ENCODE results near the gene ZBTB9.

Gene ZBTB9

DNA sequence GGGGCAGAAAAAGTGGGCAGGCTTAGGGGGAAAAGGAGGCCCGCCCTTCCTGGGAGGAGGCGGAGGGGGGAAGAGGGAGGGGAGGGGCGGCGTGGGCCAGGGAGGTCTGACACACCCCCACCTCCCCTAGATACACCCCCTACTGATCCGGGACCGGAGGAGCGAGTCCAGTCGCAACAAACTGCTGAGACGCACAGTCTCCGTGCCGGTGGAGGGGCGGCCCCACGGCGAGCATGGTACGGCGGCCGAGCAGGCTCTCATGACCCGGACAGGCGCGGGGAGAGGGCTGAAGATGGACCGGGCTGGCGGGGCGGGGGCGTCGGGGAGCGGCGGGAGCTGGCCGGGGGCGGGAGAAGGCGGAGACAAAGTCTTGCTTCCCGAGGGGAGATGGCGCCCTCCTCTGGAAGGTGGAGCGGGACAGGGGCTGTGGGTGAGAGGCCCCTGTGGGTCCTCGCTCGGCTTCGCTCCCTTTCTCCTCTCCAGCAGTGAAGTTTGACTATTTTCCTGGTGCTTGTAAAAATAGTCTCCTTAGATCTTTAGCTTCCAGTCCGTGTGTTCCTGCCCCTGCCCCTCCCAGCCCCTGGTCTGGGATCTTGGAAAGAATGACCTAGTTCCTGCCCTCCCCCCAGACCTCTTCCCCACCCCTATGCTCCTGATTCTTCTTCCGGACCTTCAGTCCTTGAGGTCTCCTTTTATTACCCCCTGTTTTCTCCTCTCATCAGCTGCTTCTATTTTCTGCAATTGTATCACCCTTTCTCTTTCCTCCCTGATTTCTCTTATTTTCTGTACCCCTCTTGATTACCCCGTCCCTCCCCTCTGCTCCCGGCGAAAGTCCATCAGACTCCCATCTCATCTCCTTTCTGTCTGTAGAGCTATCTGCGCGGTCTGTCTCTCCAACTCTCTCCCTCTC is 28.5 kb upstream of the ZBTB9 start:
- Mint-ChIP-seq H3K4me3 (peak overlapping the region; percentile 96), H3K27ac (peak overlapping the region; percentile 96), H3K4me1 (ENCODE audit: low read depth) (peaks cover 75% of the 10 kb centered on the region), H3K27me3 (ENCODE audit: low read depth) (peaks cover 2% of the 10 kb centered on the region), H3K9me3 (no peaks in the 10 kb centered on the region), H3K36me3 (ENCODE audit: low read depth) (peaks cover 23% of the 10 kb centered on the region)
- DNase-seq (ENCODE audit: low spot score): peak; percentile 79

DNA sequence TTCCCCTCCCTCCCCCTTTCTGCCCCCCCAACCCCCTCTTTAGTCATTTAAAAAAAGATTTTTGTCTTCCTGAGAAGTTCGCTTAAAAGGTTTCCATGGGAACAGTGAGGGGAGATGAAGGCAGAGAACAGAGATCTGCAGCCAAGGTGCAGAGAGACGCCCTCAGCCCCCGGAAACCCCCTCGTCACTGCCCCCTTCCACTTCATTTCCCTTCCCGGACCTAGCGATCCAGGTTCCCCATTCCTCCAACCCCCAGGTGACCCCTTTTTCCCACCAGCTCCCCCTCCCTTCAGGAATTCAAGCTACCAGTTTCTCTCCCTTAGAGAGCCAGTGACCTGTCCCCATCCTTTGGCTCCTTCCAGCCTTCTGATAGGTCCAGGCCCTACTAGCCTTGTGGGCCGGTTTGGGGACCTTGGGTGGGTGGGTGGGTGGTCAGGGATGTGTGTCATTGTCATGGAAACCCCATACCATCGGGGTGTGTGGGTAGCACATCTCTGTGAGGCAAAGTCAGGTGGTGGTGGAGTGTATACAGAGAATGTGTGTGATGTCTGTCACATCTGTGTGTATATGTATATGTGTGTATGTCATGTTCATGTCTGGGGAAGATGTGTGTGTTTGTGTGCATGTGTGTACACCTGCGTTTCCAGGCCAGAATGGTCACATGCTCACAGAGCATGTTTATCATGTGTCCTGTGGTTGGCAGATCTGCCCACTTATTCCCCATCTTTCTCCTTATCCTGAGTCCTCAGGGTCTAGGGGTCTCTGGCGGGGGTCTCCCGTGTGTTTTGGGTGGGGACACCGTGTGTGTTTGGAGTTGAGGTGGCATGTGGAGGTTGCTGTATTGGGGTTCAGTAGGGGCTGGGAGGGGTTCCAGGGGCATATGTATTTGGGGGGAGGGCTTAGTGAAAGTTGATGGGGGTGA is 27.5 kb upstream of the ZBTB9 start:
- peak overlapping the region; percentile 96 for H3K4me3 Mint-ChIP-seq
- H3K36me3 Mint-ChIP-seq (ENCODE audit: low read depth): peaks cover 23% of the 10 kb centered on the region

DNA sequence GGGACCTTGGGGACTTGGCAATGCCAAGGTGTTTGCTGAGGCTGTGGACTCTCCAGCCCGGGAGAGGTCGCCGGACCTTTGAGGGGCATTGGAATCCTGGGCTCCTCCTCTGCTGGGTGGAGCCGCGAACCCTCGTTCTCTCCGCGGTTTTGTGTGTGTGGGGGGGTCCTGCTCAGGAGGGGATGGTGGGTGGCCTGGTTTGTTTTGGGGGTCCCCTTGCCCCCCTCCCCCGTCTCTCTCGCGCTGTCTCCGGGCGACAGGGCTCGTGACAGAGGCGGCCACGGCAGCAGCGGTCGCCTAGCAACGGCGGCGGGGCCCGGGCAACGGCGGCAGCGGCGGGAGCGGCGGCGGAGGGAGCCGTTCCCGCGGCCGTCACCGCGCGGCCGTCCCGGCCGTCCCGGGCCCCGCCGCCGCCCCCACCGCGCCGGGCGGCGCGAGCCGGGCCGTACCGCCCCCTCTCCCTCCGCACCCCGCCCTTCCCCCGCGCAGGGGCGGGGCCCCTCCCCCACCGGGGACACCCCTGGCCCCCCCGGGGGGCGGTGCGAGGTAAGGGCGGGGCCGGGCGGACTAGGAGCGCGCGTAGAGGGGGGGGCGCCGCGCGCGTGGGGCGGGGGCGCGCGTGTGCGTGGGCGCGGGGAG is 26.7 kb upstream of the ZBTB9 start:
- Mint-ChIP-seq H3K9me3 (no peaks in the 10 kb centered on the region), H3K36me3 (ENCODE audit: low read depth) (peaks cover 25% of the 10 kb centered on the region)
- peak; percentile 46 for DNase-seq (ENCODE audit: low spot score)

More for the DNA sequence above, 27.5 kb upstream of the ZBTB9 start:
- Mint-ChIP-seq H3K27me3 (ENCODE audit: low read depth) (no peaks in the 10 kb centered on the region), H3K27ac (peak overlapping the region; percentile 96), H3K9me3 (no peaks in the 10 kb centered on the region), H3K4me1 (ENCODE audit: low read depth) (peaks cover 70% of the 10 kb centered on the region)
- peak; percentile 25 for DNase-seq (ENCODE audit: low spot score)

DNA sequence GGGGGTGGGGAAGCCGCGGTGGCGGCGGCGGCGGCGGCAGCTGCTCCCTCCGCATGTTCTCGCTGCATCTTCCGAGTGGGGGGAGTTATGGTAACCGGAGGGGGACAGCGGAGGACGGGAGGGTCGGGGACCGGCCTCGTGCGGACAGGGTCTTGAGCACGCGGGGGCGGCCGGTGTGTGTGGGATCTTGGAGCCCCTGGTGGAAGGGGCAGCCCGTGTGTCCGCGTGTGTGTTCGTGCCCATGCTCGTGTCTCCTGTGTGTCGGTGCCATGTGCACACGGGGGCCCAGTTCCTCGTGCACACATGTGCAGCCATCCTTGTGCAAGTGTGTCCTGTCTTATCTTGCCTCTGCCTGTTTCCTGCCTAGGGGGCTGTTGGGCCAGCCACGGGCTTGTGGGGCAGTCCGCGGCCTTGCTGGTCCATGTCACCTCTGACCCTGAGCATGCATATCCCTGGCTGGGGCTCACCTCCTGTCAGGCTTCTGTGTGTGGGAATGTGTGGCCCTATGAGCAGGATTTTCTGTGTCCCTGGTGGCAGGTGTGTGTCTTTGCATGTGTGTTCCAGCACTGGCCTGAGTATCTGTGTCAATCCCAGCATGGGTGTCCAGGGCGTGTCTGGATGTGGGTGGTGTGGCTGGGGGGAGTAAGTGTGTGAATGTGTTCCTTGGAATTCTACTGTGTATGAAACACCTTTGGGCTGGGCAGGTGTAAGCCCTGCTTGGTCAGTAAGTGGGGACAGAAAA is 26.0 kb upstream of the ZBTB9 start:
- peak overlapping the region; percentile 77 for H3K27ac Mint-ChIP-seq
- H3K36me3 Mint-ChIP-seq (ENCODE audit: low read depth): peaks cover 24% of the 10 kb centered on the region
- H3K4me1 Mint-ChIP-seq (ENCODE audit: low read depth): peaks cover 71% of the 10 kb centered on the region
- DNase-seq (ENCODE audit: low spot score): peak; percentile 28
- no peaks in the 10 kb centered on the region for H3K9me3 Mint-ChIP-seq
- peak overlapping the region; percentile 83 for H3K4me3 Mint-ChIP-seq
- no peaks in the 10 kb centered on the region for H3K27me3 Mint-ChIP-seq (ENCODE audit: low read depth)

More for the DNA sequence above, 26.7 kb upstream of the ZBTB9 start:
- Mint-ChIP-seq H3K27ac (peak overlapping the region; percentile 96), H3K27me3 (ENCODE audit: low read depth) (no peaks in the 10 kb centered on the region), H3K4me1 (ENCODE audit: low read depth) (peaks cover 71% of the 10 kb centered on the region), H3K4me3 (peak overlapping the region; percentile 96)

DNA sequence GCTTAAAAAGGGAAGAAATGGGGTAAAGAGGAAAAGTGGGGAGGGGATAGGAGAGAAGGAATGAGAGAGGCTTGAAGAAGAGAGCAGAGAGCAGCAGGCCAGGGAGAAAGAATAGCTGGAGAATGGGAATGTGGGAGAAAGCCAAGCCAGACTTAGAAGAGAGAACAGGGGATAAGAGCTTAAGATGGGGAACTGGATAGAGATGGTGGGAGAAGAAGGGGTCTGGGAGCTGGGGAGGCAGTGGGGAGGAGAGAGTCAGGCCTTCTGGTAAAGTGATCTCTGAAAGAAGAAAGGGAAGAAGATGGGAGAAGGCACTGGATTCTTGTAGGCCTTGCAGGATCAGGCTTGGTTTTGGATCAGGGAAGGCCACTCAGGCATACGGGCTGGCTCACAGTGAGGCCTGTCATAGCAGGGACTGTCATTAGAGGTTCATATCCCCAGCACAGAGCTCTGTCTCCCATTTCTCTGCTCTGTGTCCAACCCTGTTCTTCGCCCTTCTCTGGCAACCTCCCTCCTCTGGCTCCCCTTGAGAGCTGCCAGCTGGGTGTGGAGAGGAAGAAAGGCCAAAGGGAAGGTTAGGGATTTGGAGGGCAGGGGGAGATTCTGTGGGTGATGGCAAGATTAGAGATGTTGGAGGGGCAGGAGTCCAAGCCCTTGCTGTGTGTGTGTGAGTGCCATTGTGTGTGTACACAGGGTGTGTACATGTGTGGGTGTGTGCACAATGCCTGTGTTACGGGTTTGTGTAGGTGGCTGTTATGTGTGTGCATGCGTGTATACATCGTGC is 25.2 kb upstream of the ZBTB9 start:
- Mint-ChIP-seq H3K4me3 (peak overlapping the region; percentile 83), H3K27ac (peak overlapping the region; percentile 77), H3K36me3 (ENCODE audit: low read depth) (peaks cover 21% of the 10 kb centered on the region), H3K4me1 (ENCODE audit: low read depth) (peaks cover 66% of the 10 kb centered on the region), H3K9me3 (no peaks in the 10 kb centered on the region), H3K27me3 (ENCODE audit: low read depth) (no peaks in the 10 kb centered on the region)
- DNase-seq (ENCODE audit: low spot score): no peak

DNA sequence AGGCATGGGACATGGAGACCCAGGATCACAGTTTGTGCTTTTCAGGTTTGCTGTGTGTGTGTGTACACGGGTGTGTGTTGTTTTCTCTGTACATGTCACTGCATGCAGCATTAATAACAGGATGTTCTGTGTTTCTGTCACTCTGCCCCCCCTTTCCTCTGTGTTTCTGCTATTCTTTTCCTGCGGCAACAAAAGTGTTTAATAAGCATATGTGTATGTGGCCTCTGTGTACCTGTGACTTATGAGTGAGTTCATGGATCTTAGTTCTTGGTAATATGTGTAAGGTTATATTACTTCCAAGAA is 24.7 kb upstream of the ZBTB9 start:
- peak overlapping the region; percentile 77 for H3K27ac Mint-ChIP-seq

DNA sequence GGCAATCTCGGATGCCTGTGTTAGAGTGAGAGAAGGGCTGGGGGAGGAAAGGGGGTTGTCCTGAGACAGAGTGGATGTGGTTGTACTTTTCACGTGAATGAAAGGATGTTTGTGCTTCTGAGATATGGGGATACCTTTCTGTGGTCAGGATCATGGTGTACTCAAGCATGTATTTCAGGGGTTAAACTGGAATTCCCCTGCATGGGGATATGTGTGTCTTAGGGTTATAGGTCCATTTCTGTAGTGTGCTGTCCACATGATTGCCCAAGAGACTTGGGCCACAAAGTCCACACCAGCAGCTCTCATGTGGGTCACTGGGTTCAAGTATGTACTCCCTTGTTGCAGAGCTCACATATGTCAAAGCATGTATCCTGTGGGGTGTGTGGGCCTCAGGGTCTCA is 24.0 kb upstream of the ZBTB9 start:
- H3K27ac Mint-ChIP-seq: peak overlapping the region; percentile 77
- no peaks in the 10 kb centered on the region for H3K27me3 Mint-ChIP-seq (ENCODE audit: low read depth)
- H3K9me3 Mint-ChIP-seq: no peaks in the 10 kb centered on the region
- peaks cover 55% of the 10 kb centered on the region for H3K4me1 Mint-ChIP-seq (ENCODE audit: low read depth)
- DNase-seq (ENCODE audit: low spot score): no peak
- peaks cover 17% of the 10 kb centered on the region for H3K36me3 Mint-ChIP-seq (ENCODE audit: low read depth)
- peak overlapping the region; percentile 83 for H3K4me3 Mint-ChIP-seq

More for the DNA sequence above, 24.7 kb upstream of the ZBTB9 start:
- H3K4me1 Mint-ChIP-seq (ENCODE audit: low read depth): peaks cover 62% of the 10 kb centered on the region
- H3K4me3 Mint-ChIP-seq: peak overlapping the region; percentile 83
- no peak for DNase-seq (ENCODE audit: low spot score)
- no peaks in the 10 kb centered on the region for H3K27me3 Mint-ChIP-seq (ENCODE audit: low read depth)
- peaks cover 18% of the 10 kb centered on the region for H3K36me3 Mint-ChIP-seq (ENCODE audit: low read depth)
- no peaks in the 10 kb centered on the region for H3K9me3 Mint-ChIP-seq

DNA sequence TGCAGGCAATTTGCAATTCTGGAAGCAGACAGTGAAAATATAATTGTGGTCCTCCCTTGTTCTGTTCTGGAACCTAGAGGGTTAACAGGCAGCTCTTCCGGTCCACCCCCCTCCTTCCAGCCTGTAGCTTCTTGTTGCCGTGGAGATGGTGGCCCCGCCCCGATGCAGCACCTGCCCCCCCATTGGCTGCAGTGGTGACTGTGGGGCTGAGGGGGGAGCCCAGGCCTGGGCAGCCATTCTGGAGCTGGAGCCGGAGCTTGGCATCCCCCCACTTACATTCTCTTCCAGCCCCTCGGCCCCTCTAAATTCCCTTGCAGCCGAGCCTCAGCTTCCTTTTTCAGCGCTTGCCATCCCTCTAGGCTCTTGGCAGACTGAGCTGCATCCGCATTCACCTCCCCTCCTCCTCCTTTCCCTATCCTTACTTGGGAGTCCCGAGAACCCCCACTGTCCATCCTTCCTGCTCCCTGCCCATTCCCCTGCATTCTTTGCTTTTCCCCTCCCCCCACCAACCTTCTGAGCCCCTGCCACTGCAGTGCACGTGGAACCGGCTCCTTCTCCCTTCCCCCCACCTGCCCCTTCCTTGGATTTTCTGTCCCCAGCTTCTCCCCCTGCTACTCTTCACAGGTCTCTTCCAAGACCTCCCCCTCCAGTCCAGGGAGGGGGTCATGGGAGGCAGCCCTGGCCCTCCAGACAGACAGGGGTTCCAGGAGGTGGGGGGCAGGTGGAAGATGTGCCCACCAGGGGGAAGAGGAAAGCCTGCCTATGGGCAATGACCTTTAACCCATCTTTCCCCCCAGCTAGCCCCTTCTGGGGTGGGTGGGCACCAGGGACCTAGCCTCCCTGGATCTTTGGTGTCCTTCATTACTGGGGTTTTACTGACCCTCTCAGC is 23.1 kb upstream of the ZBTB9 start:
- H3K4me1 Mint-ChIP-seq (ENCODE audit: low read depth): peaks cover 52% of the 10 kb centered on the region
- peaks cover 22% of the 10 kb centered on the region for H3K36me3 Mint-ChIP-seq (ENCODE audit: low read depth)
- peak; percentile 53 for DNase-seq (ENCODE audit: low spot score)
- peak overlapping the region; percentile 83 for H3K4me3 Mint-ChIP-seq
- peak overlapping the region; percentile 66 for H3K27ac Mint-ChIP-seq
- no peaks in the 10 kb centered on the region for H3K27me3 Mint-ChIP-seq (ENCODE audit: low read depth)
- no peaks in the 10 kb centered on the region for H3K9me3 Mint-ChIP-seq

DNA sequence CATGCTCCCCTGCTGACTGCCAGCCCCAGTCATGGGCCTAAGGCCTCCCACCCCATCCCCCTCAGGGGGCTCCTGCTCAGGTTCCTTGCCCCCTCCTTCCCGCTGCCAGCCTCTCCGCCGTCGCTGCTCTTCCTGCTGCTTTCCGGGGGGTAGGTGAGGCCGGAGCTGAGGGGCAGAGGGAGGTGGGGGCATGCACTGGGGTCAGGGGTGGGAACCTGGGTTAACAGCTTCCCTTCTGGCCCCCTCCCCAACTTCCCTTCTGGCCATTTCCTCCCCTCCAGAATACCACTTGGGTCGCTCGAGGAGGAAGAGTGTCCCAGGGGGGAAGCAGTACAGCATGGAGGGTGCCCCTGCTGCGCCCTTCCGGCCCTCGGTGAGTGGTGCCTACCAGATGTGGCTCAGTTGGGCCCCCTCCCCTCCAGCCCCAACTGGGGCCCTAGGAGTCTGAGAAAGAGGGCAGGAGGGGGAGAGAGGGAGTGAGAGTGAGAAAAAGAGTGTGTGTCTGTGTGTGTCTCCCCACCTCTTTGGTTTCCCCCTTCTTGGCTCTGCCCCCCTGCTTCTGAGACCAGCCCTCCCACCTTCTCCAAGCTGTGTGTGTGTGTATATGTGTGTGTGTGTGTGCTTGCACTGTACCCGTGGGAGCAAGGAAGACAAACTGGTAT is 22.4 kb upstream of the ZBTB9 start:
- Mint-ChIP-seq H3K27ac (peak overlapping the region; percentile 71), H3K4me1 (ENCODE audit: low read depth) (peaks cover 49% of the 10 kb centered on the region), H3K36me3 (ENCODE audit: low read depth) (peaks cover 29% of the 10 kb centered on the region), H3K9me3 (no peaks in the 10 kb centered on the region), H3K4me3 (no peak overlapping the region), H3K27me3 (ENCODE audit: low read depth) (no peaks in the 10 kb centered on the region)
- DNase-seq (ENCODE audit: low spot score): no peak

DNA sequence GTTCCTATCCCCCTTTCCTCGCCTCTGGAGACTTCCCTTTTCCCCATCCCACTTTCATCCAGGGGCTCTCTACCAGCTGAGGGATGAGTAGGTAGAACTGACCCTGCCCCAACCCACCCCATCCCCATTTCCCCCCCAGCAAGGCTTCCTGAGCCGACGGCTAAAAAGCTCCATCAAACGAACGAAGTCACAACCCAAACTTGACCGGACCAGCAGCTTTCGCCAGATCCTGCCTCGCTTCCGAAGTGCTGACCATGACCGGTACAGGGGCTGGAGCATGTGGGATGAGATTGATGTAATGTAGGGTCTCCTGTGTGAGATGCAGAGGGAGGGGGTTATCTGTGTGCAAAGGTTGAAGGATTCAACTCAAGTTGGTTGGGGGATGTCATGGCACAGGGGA is 21.8 kb upstream of the ZBTB9 start:
- Mint-ChIP-seq H3K27me3 (ENCODE audit: low read depth) (no peaks in the 10 kb centered on the region), H3K9me3 (no peaks in the 10 kb centered on the region), H3K36me3 (ENCODE audit: low read depth) (peaks cover 32% of the 10 kb centered on the region), H3K27ac (peak overlapping the region; percentile 71), H3K4me1 (ENCODE audit: low read depth) (peaks cover 44% of the 10 kb centered on the region), H3K4me3 (peak overlapping the region; percentile 22)
- DNase-seq (ENCODE audit: low spot score): no peak

DNA sequence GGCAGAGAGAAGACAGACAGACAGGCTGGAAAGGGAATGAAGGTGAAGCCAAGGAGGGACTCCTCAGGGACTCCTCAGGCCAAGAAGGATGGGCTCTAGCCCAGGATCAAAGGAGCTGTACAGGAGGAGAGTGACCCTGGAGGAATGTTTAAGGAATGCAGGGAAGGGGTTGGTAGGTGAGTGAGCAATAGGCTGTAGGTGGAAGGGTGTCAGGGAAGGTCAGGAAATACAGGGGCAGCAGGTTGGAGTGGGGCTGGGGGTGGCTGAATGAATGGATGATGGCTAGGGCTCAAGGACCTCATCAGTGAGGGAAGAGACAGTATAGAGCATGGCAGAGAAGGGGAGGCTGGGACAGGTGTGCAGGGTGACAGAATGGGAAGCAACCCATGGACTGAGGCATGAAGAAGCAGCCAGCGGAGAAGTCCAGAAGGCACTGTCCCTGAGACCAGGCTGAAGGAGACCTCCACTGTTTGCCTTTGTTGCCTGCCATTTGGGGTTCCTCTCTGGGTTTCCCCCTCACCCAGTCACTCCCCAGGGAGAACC is 21.3 kb upstream of the ZBTB9 start:
- H3K27ac Mint-ChIP-seq: peak overlapping the region; percentile 40

More for the DNA sequence above, 21.3 kb upstream of the ZBTB9 start:
- Mint-ChIP-seq H3K27me3 (ENCODE audit: low read depth) (no peaks in the 10 kb centered on the region), H3K4me3 (peak overlapping the region; percentile 22), H3K9me3 (no peaks in the 10 kb centered on the region), H3K4me1 (ENCODE audit: low read depth) (peaks cover 44% of the 10 kb centered on the region), H3K36me3 (ENCODE audit: low read depth) (peaks cover 35% of the 10 kb centered on the region)
- no peak for DNase-seq (ENCODE audit: low spot score)
